Esophagus muscularis mucosa (tissue), 3 donors: ENCODE data around the gene SPTA1.

Source experiments
- POLR2AphosphoS5 ChIP-seq, 2 donors: sonication (generic); formaldehyde crosslinking; IDR thresholded peaks; one replicate each; pipeline ENCODE4 v1.6.1; 2017; ENCODE audit warnings: antibody characterized with exemption in 2 of 2
- TF ChIP-seq, protein P1 (sequence below), 3 experiments: fragments of 200-600 bp in 2 of 3; fragments of 450-650 bp in 1 of 3; sonication (generic) in 2 of 3; IDR thresholded peaks; one replicate each; pipeline ENCODE4 v1.5.1; 2017 to 2019; ENCODE audit warnings: antibody characterized with exemption in 3 of 3, mild to moderate bottlenecking in 2 of 3, moderate library complexity in 1 of 3

- TF ChIP-seq, protein P1, sequence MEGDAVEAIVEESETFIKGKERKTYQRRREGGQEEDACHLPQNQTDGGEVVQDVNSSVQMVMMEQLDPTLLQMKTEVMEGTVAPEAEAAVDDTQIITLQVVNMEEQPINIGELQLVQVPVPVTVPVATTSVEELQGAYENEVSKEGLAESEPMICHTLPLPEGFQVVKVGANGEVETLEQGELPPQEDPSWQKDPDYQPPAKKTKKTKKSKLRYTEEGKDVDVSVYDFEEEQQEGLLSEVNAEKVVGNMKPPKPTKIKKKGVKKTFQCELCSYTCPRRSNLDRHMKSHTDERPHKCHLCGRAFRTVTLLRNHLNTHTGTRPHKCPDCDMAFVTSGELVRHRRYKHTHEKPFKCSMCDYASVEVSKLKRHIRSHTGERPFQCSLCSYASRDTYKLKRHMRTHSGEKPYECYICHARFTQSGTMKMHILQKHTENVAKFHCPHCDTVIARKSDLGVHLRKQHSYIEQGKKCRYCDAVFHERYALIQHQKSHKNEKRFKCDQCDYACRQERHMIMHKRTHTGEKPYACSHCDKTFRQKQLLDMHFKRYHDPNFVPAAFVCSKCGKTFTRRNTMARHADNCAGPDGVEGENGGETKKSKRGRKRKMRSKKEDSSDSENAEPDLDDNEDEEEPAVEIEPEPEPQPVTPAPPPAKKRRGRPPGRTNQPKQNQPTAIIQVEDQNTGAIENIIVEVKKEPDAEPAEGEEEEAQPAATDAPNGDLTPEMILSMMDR (IDR thresholded peaks at IDR 0.05): no peak
- TF ChIP-seq POLR2AphosphoS5 (IDR thresholded peaks at IDR 0.05): no peak
Observed at GRCh38 chr1:158716335-158716734, 29.8 kb upstream of the SPTA1 start.
